ENCODE measurements around the gene MRPL19. TPM values are rescaled to one million over a fixed set of nuclear protein-coding genes. Genes with fewer than 3 reads are reported as not detected.

The MRPL19 gene
- total and polyA plus RNA-seq, 2 of the 13 experiments (the other 11 are each of a cell fraction or from before 2014, with no cell fraction given): 43.2 to 163 TPM

GRCh38 chr2:75646583-75647425 is at the start of gene MRPL19 (continued):
- TF ChIP-seq ZGPAT (CRISPR knock-in tag; IDR thresholded peaks at IDR 0.05): peak; percentile 98
- TF ChIP-seq TFE3 (CRISPR knock-in tag; IDR thresholded peaks at IDR 0.05): peak; percentile 31; the same call in 1 of the 2 replicates
- TF ChIP-seq ZNF580 (CRISPR knock-in tag; IDR thresholded peaks at IDR 0.05; ENCODE audit: borderline replicate concordance, low read depth): peak; percentile 90; the same call in 1 of the 2 replicates
- peak; percentile 59; the same call in 1 of the 2 replicates for TF ChIP-seq DNMT1 (CRISPR knock-in tag; IDR thresholded peaks at IDR 0.05)
- TF ChIP-seq SP4 (CRISPR knock-in tag; IDR thresholded peaks at IDR 0.05): peak; percentile 78
- no peak for TF ChIP-seq ZNF432 (CRISPR knock-in tag; IDR thresholded peaks at IDR 0.05; ENCODE audit: borderline replicate concordance)
- no peak for TF ChIP-seq NPAS2 (CRISPR knock-in tag; IDR thresholded peaks at IDR 0.05; ENCODE audit: borderline replicate concordance)
- TF ChIP-seq ZNF609 (CRISPR knock-in tag; IDR thresholded peaks at IDR 0.05; ENCODE audit: borderline replicate concordance): peak; percentile 52; the same call in 1 of the 2 replicates
- peak; percentile 33; the same call in 1 of the 2 replicates for TF ChIP-seq PBX2 (CRISPR knock-in tag; IDR thresholded peaks at IDR 0.05)
- TF ChIP-seq KDM5A (IDR thresholded peaks at IDR 0.05; ENCODE audit: borderline replicate concordance, low read length): peak; percentile 89
- TF ChIP-seq TGIF2 (CRISPR knock-in tag; IDR thresholded peaks at IDR 0.05): peak; percentile 97
- 0 out of 2 replicates have a peak, but pooled peaks have one; percentile 28 for TF ChIP-seq JUND (CRISPR knock-in tag; IDR thresholded peaks at IDR 0.05)
- 0 out of 2 replicates have a peak, but pooled peaks have one; percentile 77 for TF ChIP-seq CAMTA2 (CRISPR knock-in tag; IDR thresholded peaks at IDR 0.05; ENCODE audit: borderline replicate concordance)
- TF ChIP-seq TRIM22 (IDR thresholded peaks at IDR 0.05): no peak
- TF ChIP-seq TERF1 (CRISPR knock-in tag; IDR thresholded peaks at IDR 0.05): no peak; the same call in 1 of the 2 replicates

Data from HepG2 (cell line).